HepG2 (cell line): ENCODE results near the gene APOBEC3H. TPM values are rescaled to one million over a fixed set of nuclear protein-coding genes. Genes with fewer than 3 reads are reported as not detected.

Source experiments
- ATAC-seq: fragments of 200-7000 bp; cut with Tn5 transposase; 3 replicates; pipeline ENCODE4 v1.9.1; 2020; ENCODE audit warnings: mild to moderate bottlenecking, moderate library complexity
- BruUV-seq: library from RNA; stranded (reverse); fragments of 400-500 nt; replicated peaks from 2 replicates; lab custom pipeline; 2021; lab: Mats Ljungman, UMichigan
- CTCF ChIA-PET: fragments of 300-600 bp; formaldehyde crosslinking; extraction: SDS; loops from one replicate; lab custom pipeline; 2021; ENCODE audit warnings: low total read pairs, inconsistent platforms, low intra/inter-chr PET ratio; lab: Yijun Ruan, JAX
- POLR2A ChIA-PET: fragments of 350-600 bp; sonication (Branson Sonifier 250); formaldehyde crosslinking; loops from one replicate; lab custom pipeline; 2020; ENCODE audit warnings: antibody characterized with exemption, inconsistent platforms; lab: Yijun Ruan, JAX
- DNase-seq: peaks from one replicate; pipeline ENCODE4 v3.0.0-alpha.2; 2015; ENCODE audit warnings: low spot score
- FAIRE-seq: peaks from 3 replicates; lab custom pipeline; 2011; peaks lifted over from hg19 to GRCh38; lab: Jason Lieb, UNC
- H2AFZ ChIP-seq: one replicate; pipeline ENCODE4 v1.6.1; 2011; ENCODE audit warnings: low read length, inconsistent platforms
- H3K27ac ChIP-seq: fragments of 300-600 bp; 3 replicates; pipeline ENCODE4 v1.8.0; 2011; ENCODE audit warnings: mixed run types, mild to moderate bottlenecking, mixed read lengths, low read length, inconsistent platforms; ENCODE audit not compliant: insufficient read depth; ENCODE audit errors: extremely low read length
- H3K27me3 ChIP-seq, 2 experiments: fragments of 200-600 bp in 1 of 2; 2 replicates in 1 of 2; 3 replicates in 1 of 2; pipeline versions ENCODE4 v1.6.0 to v1.8.0; 2011; ENCODE audit warnings: low read length in 2 of 2, mild to moderate bottlenecking in 2 of 2, moderate library complexity in 2 of 2, inconsistent platforms in 1 of 2; ENCODE audit not compliant: insufficient read depth in 2 of 2, control insufficient read depth in 1 of 2
- H3K36me3 ChIP-seq, 2 experiments: fragments of 200-600 bp in 1 of 2; replicated peaks in 1 of 2; 2 replicates in 1 of 2; 3 replicates in 1 of 2; pipeline versions ENCODE4 v1.5.1 to v1.8.0; 2011; ENCODE audit warnings: low read length in 2 of 2, inconsistent platforms in 1 of 2; ENCODE audit not compliant: insufficient read depth in 2 of 2, control insufficient read depth in 1 of 2
- H3K4me1 ChIP-seq: 2 replicates; pipeline ENCODE4 v1.5.1; 2012; ENCODE audit warnings: low read length, inconsistent platforms; ENCODE audit not compliant: insufficient read depth
- H3K4me2 ChIP-seq: 2 replicates; pipeline ENCODE4 v1.6.0; 2011; ENCODE audit warnings: low read depth, low read length, inconsistent platforms
- H3K4me3 ChIP-seq, 3 experiments: fragments of 200-600 bp in 1 of 3; sonication (generic), shearing (Covaris generic) in 1 of 3; replicated peaks in 1 of 3; 2 replicates each; pipeline ENCODE4 v1.5.1; 2011 to 2016; ENCODE audit warnings: low read length in 3 of 3, inconsistent platforms in 2 of 3, low read depth in 2 of 3, mild to moderate bottlenecking in 2 of 3, control low read depth in 1 of 3, mixed read lengths in 1 of 3; ENCODE audit not compliant: insufficient read depth in 1 of 3
- H3K79me2 ChIP-seq: one replicate; pipeline ENCODE4 v1.6.1; 2011; ENCODE audit warnings: low read length, inconsistent platforms; ENCODE audit not compliant: insufficient read depth
- H3K9ac ChIP-seq: 2 replicates; pipeline ENCODE4 v1.6.0; 2011; ENCODE audit warnings: mild to moderate bottlenecking, low read depth, low read length, inconsistent platforms; ENCODE audit not compliant: insufficient read depth
- H3K9me3 ChIP-seq: 2 replicates; pipeline ENCODE4 v1.5.1; 2012; ENCODE audit warnings: mild to moderate bottlenecking, low read length
- H4K20me1 ChIP-seq: 2 replicates; pipeline ENCODE4 v1.6.0; 2011; ENCODE audit warnings: inconsistent platforms, mild to moderate bottlenecking, low read length, moderate library complexity; ENCODE audit not compliant: insufficient read depth
- CEBPG ChIP-seq: IDR thresholded peaks from 2 replicates; pipeline ENCODE4 v1.6.1; 2016
- DBP ChIP-seq: sonication (generic); formaldehyde crosslinking; IDR thresholded peaks from 2 replicates; pipeline ENCODE4 v1.4.0; 2020; ENCODE audit warnings: missing genetic modification reagents; ENCODE audit errors: not compliant biosample characterization
- EEA1 ChIP-seq: sonication (generic); formaldehyde crosslinking; IDR thresholded peaks from 2 replicates; pipeline ENCODE4 v1.5.1; 2020; ENCODE audit warnings: mild to moderate bottlenecking, missing genetic modification reagents, borderline replicate concordance
- FOXK2 ChIP-seq: fragments of 450-650 bp; IDR thresholded peaks from 2 replicates; pipeline ENCODE4 v1.6.1; 2016
- HOXD1 ChIP-seq: sonication (generic); formaldehyde crosslinking; IDR thresholded peaks from 2 replicates; pipeline ENCODE4 v1.5.0; 2020; ENCODE audit warnings: missing genetic modification reagents
- KLF16 ChIP-seq, 2 experiments: sonication (generic) in 1 of 2; formaldehyde crosslinking in 1 of 2; IDR thresholded peaks; 2 replicates each; pipeline versions ENCODE4 v1.6.1 to v1.8.0; 2016 to 2023; ENCODE audit warnings: missing genetic modification reagents in 2 of 2, missing compliant biosample characterization in 1 of 2
- KLF6 ChIP-seq: IDR thresholded peaks from 2 replicates; pipeline ENCODE4 v1.8.0; 2016; ENCODE audit warnings: missing biosample characterization, missing genetic modification reagents
- MEIS1 ChIP-seq: sonication (generic); formaldehyde crosslinking; IDR thresholded peaks from 2 replicates; pipeline ENCODE4 v1.9.0; 2021; ENCODE audit warnings: mild to moderate bottlenecking, missing genetic modification reagents, moderate library complexity, borderline replicate concordance
- NCOA2 ChIP-seq: sonication (generic); formaldehyde crosslinking; IDR thresholded peaks from 2 replicates; pipeline ENCODE4 v1.8.0; 2022; ENCODE audit warnings: inconsistent platforms
- PBX2 ChIP-seq: IDR thresholded peaks from 2 replicates; pipeline ENCODE4 v1.6.1; 2016; ENCODE audit warnings: control low read depth
- SPEN ChIP-seq: sonication (generic); formaldehyde crosslinking; IDR thresholded peaks from 2 replicates; pipeline ENCODE4 v1.5.1; 2020; ENCODE audit warnings: low read depth, mild to moderate bottlenecking, missing genetic modification reagents
- TBP ChIP-seq: sonication (generic); formaldehyde crosslinking; IDR thresholded peaks from 2 replicates; pipeline ENCODE4 v1.5.0; 2020; ENCODE audit warnings: missing genetic modification reagents
- THAP8 ChIP-seq: sonication (generic); formaldehyde crosslinking; IDR thresholded peaks from 2 replicates; pipeline ENCODE4 v1.5.1; 2020; ENCODE audit warnings: missing genetic modification reagents, mild to moderate bottlenecking, borderline replicate concordance
- TSC22D2 ChIP-seq: sonication (generic); formaldehyde crosslinking; IDR thresholded peaks from 2 replicates; pipeline ENCODE4 v1.5.1; 2020; ENCODE audit warnings: missing genetic modification reagents, mild to moderate bottlenecking, borderline replicate concordance
- ZBTB4 ChIP-seq: sonication (generic); formaldehyde crosslinking; IDR thresholded peaks from 2 replicates; pipeline ENCODE4 v1.4.0; 2020; ENCODE audit warnings: missing genetic modification reagents, mild to moderate bottlenecking, borderline replicate concordance
- ZNF337 ChIP-seq: sonication (generic); formaldehyde crosslinking; IDR thresholded peaks from 2 replicates; pipeline ENCODE4 v1.5.1; 2020; ENCODE audit warnings: missing genetic modification reagents, low read depth, mild to moderate bottlenecking, borderline replicate concordance
- ZNF850 ChIP-seq: sonication (generic); formaldehyde crosslinking; conservative IDR thresholded peaks from 2 replicates; pipeline ENCODE4 v1.9.0; 2021; ENCODE audit warnings: mild to moderate bottlenecking, missing genetic modification reagents
- ZZZ3 ChIP-seq: sonication (generic); formaldehyde crosslinking; IDR thresholded peaks from 2 replicates; pipeline ENCODE4 v1.4.0; 2020; ENCODE audit warnings: missing genetic modification reagents, mild to moderate bottlenecking, borderline replicate concordance
- WGBS: methylation state at CpG from one replicate; pipeline ENCODE4 v1.1.6; 2017; ENCODE audit warnings: low lambda C conversion rate; 5-methylcytosine and 5-hydroxymethylcytosine counted together
- in situ Hi-C: cut with HindIII; loops from 2 replicates; pipeline ENCODE4 v1.10.0; 2017; ENCODE audit warnings: low pct_unique_long_range_greater_than_20kb; ENCODE audit not compliant: extremely low pct_ligation_motif_present
- intact Hi-C: fragments of 100-400 bp; cut with micrococcal nuclease; formaldehyde crosslinking; loops from one replicate; pipeline ENCODE4 v1.10.0; 2022; ENCODE audit not compliant: unreplicated experiment
- polyA plus RNA-seq, 8 experiments: library from polyadenylated mRNA; depleted of rRNA in 3 of 8; stranded (reverse) in 7 of 8; unstranded in 1 of 8; fragments of >200 nt; fragmentation: Illumina TruSeq in 4 of 8; extraction: Trizol in 4 of 8; gene quantifications; 2 replicates each; pipeline versions ENCODE4 v1.2.1 to v1.2.3, GENCODE V29; 2011 to 2016; ENCODE audit warnings: low read depth in 4 of 8, missing spikeins in 1 of 8, mixed read lengths in 1 of 8; ENCODE audit not compliant: insufficient read depth in 1 of 8
- total RNA-seq, 5 experiments: library from RNA; depleted of rRNA; stranded (reverse); fragments of >200 nt; fragmentation: Illumina TruSeq; extraction: Trizol; gene quantifications; 2 replicates each; pipeline ENCODE4 v1.2.3, GENCODE V29; 2016; ENCODE audit warnings: low read depth in 1 of 5

Gene APOBEC3H
- total and polyA plus RNA-seq, 2 of the 13 experiments (the other 11 are each of a cell fraction or from before 2014, with no cell fraction given): 0.18 to 0.31 TPM

- FAIRE-seq (no peak), ATAC-seq (peak; percentile 73), DNase-seq (peak; percentile 59)
- no TSS peak for BruUV-seq
- H3K4me3 ChIP-seq: peak overlapping the region in 1 of 3 experiments; percentile 14; a peak in 1 of 6 replicates
- no peak overlapping the region for H3K27ac ChIP-seq
- peaks cover 0 to 15% of the 10 kb centered on the region in 2 experiments; a peak in 2 of 5 replicates for H3K27me3 ChIP-seq
- peak overlapping the region; percentile 51 for H3K4me2 ChIP-seq
- 27% methylated on average over 15 of the region's 15 CpGs for WGBS
- H3K9ac ChIP-seq: no peak overlapping the region
- H2AFZ ChIP-seq: no peak overlapping the region
- H3K79me2 ChIP-seq: no peaks in the 10 kb centered on the region
- intact Hi-C loops (no loop called here), in situ Hi-C loops (no loop called here)
- H3K4me1 ChIP-seq: peaks cover 25% of the 10 kb centered on the region
- no peaks in the 10 kb centered on the region for H3K36me3 ChIP-seq
- POLR2A ChIA-PET: no interaction called here
- H4K20me1 ChIP-seq: no peaks in the 10 kb centered on the region
- no peaks in the 10 kb centered on the region for H3K9me3 ChIP-seq
- CTCF ChIA-PET: no interaction called here
- TF ChIP-seq EEA1 (no peak), ZNF337 (CRISPR knock-in tag) (no peak), THAP8 (no peak), TSC22D2 (no peak), SPEN (CRISPR knock-in tag) (no peak), KLF16 (CRISPR knock-in tag; IDR thresholded peaks at IDR 0.05) (no peak), ZBTB4 (no peak), ZNF850 (CRISPR knock-in tag) (no peak), TBP (CRISPR knock-in tag) (no peak), FOXK2 (no peak), PBX2 (peak; percentile 66), ZZZ3 (CRISPR knock-in tag) (no peak), DBP (CRISPR knock-in tag) (no peak), NCOA2 (CRISPR knock-in tag) (no peak), MEIS1 (CRISPR knock-in tag) (peak; percentile 49; the same call in 1 of the 2 replicates), HOXD1 (CRISPR knock-in tag) (peak; percentile 95), CEBPG (CRISPR knock-in tag) (0 out of 2 replicates have a peak, but pooled peaks have one; percentile 22), KLF6 (CRISPR knock-in tag) (no peak)
Observed at GRCh38 chr22:39110631-39111561, 13.9 kb downstream of the APOBEC3H start.
